Renal cortex interstitium (tissue), 11 donors: ENCODE results near the gene POLR2M. TPM values are rescaled to one million over a fixed set of nuclear protein-coding genes. Genes with fewer than 3 reads are reported as not detected.

Experiments used
- DNase-seq, 11 donors: peaks; one replicate each; pipeline ENCODE4 v3.0.0-alpha.2; 2013; ENCODE audit warnings: low read depth in 9 of 11, low spot score in 4 of 11; ENCODE audit errors: extremely low read depth in 1 of 11
- polyA plus RNA-seq, 3 donors: library from polyadenylated mRNA; unstranded; fragments of 120-200 nt; gene quantifications; one replicate each; pipeline ENCODE4 v1.2.1, GENCODE V29; 2013; ENCODE audit not compliant: insufficient read length in 3 of 3

The POLR2M gene
- polyA plus RNA-seq, 3 donors: 84.8 to 91.3 (median 86.9) TPM

DNA sequence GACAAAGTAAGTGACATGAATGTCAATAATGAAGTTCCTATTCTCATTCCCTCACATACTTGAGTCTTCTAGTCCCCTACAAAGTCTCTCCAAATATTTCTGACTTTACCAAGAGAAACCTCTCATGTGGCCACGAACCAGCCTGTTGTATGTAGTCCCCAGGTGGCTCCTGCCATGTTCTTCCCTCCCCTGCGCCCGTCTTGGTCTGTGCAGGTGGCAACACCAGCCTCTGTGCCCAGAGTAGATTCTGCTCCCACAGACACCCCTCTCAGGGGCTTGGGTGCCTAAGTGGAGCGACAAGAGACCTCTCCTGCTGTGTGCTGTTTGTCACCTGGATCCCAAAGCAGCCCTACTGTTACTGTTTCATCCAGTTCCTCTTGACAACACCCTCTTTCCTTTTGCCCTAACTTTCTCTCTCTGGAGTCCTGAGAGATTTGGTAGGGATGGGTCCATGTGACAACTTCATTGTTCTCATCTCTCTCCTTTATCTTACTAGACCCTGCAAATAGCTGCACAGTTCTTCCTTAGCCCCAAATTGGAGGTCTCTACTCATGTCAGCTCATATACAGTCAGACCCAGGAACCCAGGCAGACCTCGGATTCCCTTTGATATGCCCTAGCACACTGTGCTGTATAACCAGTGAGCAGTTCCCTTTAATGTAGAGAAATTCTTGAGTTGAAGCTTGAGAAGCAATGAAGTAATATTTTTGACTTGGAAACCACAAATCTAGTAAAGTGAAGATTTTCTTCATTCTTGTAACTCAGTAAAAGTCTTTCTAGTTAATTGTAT, 56.9 kb downstream of the POLR2M start:
- no peak for DNase-seq

Other genes with a start within 250 kb of the POLR2M start
- gene MYZAP, start 114.8 kb upstream of the POLR2M start, polyA plus RNA-seq: 1 to 10 TPM; 3.0 to 5.9 (median 5.7) TPM